HUES6 (cell line): ENCODE data around the gene CENPE.
"Not testable (repeated sequence)": the region's sequence is repeated elsewhere in the genome, so short reads cannot be mapped to it uniquely, and the experiment has no call there.

Experiments used
- H3K27ac ChIP-seq: 2 replicates; pipeline ENCODE4 v1.7.0; 2013; ENCODE audit warnings: low read depth, mild to moderate bottlenecking, low read length, inconsistent platforms
- H3K27me3 ChIP-seq: 2 replicates; pipeline ENCODE4 v1.6.1; 2013; ENCODE audit warnings: low read length; ENCODE audit not compliant: control insufficient read depth, insufficient read depth
- H3K36me3 ChIP-seq: 2 replicates; pipeline ENCODE4 v1.6.1; 2013; ENCODE audit warnings: low read length; ENCODE audit not compliant: control insufficient read depth, insufficient read depth
- H3K4me1 ChIP-seq: 2 replicates; pipeline ENCODE4 v1.6.1; 2013; ENCODE audit warnings: low read length; ENCODE audit not compliant: control insufficient read depth, insufficient read depth
- H3K4me3 ChIP-seq: 2 replicates; pipeline ENCODE4 v1.5.1; 2013; ENCODE audit warnings: low read depth, low read length
- H3K9ac ChIP-seq: one replicate; pipeline ENCODE4 v1.6.1; 2013; ENCODE audit warnings: mild to moderate bottlenecking, low read length
- H3K9me3 ChIP-seq: 2 replicates; pipeline ENCODE4 v1.6.1; 2013; ENCODE audit warnings: low read depth, low read length; ENCODE audit not compliant: control insufficient read depth, insufficient read depth

The CENPE gene

GRCh38 chr4:103198111-103198765 is at the start of gene CENPE:
Gene CENPE, minus strand, starts transcription at chr4:103198343. Its CDS starts 24 bp downstream, at chr4:103198319.
- peaks cover 34% of the 10 kb centered on the region for H3K36me3 ChIP-seq
- H3K27me3 ChIP-seq, result no peaks in the 10 kb centered on the region
- H3K27ac ChIP-seq, result no peak within 1 kb of the TSS; the same call in 1 of the 2 replicates
- H3K9ac ChIP-seq, result peak within 1 kb of the TSS; percentile 81
- H3K9me3 ChIP-seq, result no peaks in the 10 kb centered on the region
- H3K4me3 ChIP-seq, result peak within 1 kb of the TSS; percentile 97
- no peaks in the 10 kb centered on the region for H3K4me1 ChIP-seq

GRCh38 chr4:103244251-103244650 is 46.1 kb upstream of the CENPE start:
- Histone ChIP-seq H3K4me1 (no peaks in the 10 kb centered on the region), H3K27ac (no peak overlapping the region), H3K36me3 (no peaks in the 10 kb centered on the region)

GRCh38 chr4:103230938-103231337 is 32.8 kb upstream of the CENPE start:
- not testable (repeated sequence) for H3K27me3 ChIP-seq

More at GRCh38 chr4:103244251-103244650, 46.1 kb upstream of the CENPE start:
- Histone ChIP-seq H3K9ac (no peak overlapping the region), H3K4me3 (no peak overlapping the region), H3K27me3 (no peaks in the 10 kb centered on the region), H3K9me3 (peaks cover 17% of the 10 kb centered on the region)

GRCh38 chr4:103223556-103223955 is 25.4 kb upstream of the CENPE start:
- not testable (repeated sequence) for H3K4me3 ChIP-seq, H3K4me1 ChIP-seq, H3K36me3 ChIP-seq, H3K9ac ChIP-seq, H3K9me3 ChIP-seq, H3K27me3 ChIP-seq, H3K27ac ChIP-seq

More at GRCh38 chr4:103230938-103231337, 32.8 kb upstream of the CENPE start:
- not testable (repeated sequence) for H3K27ac ChIP-seq, H3K36me3 ChIP-seq, H3K9ac ChIP-seq, H3K4me1 ChIP-seq, H3K4me3 ChIP-seq
- H3K9me3 ChIP-seq, result peaks cover 26% of the 10 kb centered on the region

- Histone ChIP-seq H3K9me3 (no peaks in the 10 kb centered on the region), H3K4me1 (no peaks in the 10 kb centered on the region), H3K27me3 (no peaks in the 10 kb centered on the region), H3K27ac (no peak overlapping the region), H3K9ac (no peak overlapping the region), H3K36me3 (no peaks in the 10 kb centered on the region), H3K4me3 (no peak overlapping the region)
These were observed 9.5 kb upstream of the CENPE start for GRCh38 chr4:103207673-103208072.

GRCh38 chr4:103204111-103204510 is 6.0 kb upstream of the CENPE start:
- H3K27ac ChIP-seq, result no peak overlapping the region
- H3K4me3 ChIP-seq, result no peak overlapping the region
- no peaks in the 10 kb centered on the region for H3K4me1 ChIP-seq
- H3K9ac ChIP-seq, result no peak overlapping the region
- no peaks in the 10 kb centered on the region for H3K9me3 ChIP-seq
- no peaks in the 10 kb centered on the region for H3K27me3 ChIP-seq
- H3K36me3 ChIP-seq, result no peaks in the 10 kb centered on the region

GRCh38 chr4:103201724-103202123 is 3.6 kb upstream of the CENPE start:
- H3K4me3 ChIP-seq, result no peak overlapping the region
- H3K27me3 ChIP-seq, result no peaks in the 10 kb centered on the region
- no peaks in the 10 kb centered on the region for H3K4me1 ChIP-seq
- no peaks in the 10 kb centered on the region for H3K36me3 ChIP-seq
- H3K27ac ChIP-seq, result no peak overlapping the region
- no peak overlapping the region for H3K9ac ChIP-seq
- no peaks in the 10 kb centered on the region for H3K9me3 ChIP-seq

- H3K4me1 ChIP-seq, result no peaks in the 10 kb centered on the region
- H3K27me3 ChIP-seq, result no peaks in the 10 kb centered on the region
- H3K4me3 ChIP-seq, result no peak overlapping the region
- H3K36me3 ChIP-seq, result peaks cover 4% of the 10 kb centered on the region
- H3K9ac ChIP-seq, result no peak overlapping the region
- no peak overlapping the region for H3K27ac ChIP-seq
- no peaks in the 10 kb centered on the region for H3K9me3 ChIP-seq
These were observed 3.1 kb upstream of the CENPE start for GRCh38 chr4:103201253-103201652.

- H3K27ac ChIP-seq, result no peak overlapping the region
These were observed 866 bp upstream of the CENPE start for GRCh38 chr4:103199009-103199408.

GRCh38 chr4:103197765-103198110 is 405 bp downstream of the CENPE start:
- peaks cover 38% of the 10 kb centered on the region for H3K36me3 ChIP-seq
- no peaks in the 10 kb centered on the region for H3K9me3 ChIP-seq
- no peaks in the 10 kb centered on the region for H3K27me3 ChIP-seq
- H3K27ac ChIP-seq, result no peak overlapping the region; the same call in 1 of the 2 replicates
- H3K4me3 ChIP-seq, result peak overlapping the region; percentile 97
- peak overlapping the region; percentile 81 for H3K9ac ChIP-seq
- no peaks in the 10 kb centered on the region for H3K4me1 ChIP-seq

More at GRCh38 chr4:103199009-103199408, 866 bp upstream of the CENPE start:
- Histone ChIP-seq H3K27me3 (no peaks in the 10 kb centered on the region), H3K36me3 (peaks cover 26% of the 10 kb centered on the region), H3K4me3 (no peak overlapping the region), H3K9ac (no peak overlapping the region), H3K9me3 (no peaks in the 10 kb centered on the region), H3K4me1 (no peaks in the 10 kb centered on the region)

GRCh38 chr4:103193457-103193856 is 4.7 kb downstream of the CENPE start:
- no peaks in the 10 kb centered on the region for H3K9me3 ChIP-seq
- H3K27me3 ChIP-seq, result no peaks in the 10 kb centered on the region
- no peak overlapping the region for H3K4me3 ChIP-seq
- no peaks in the 10 kb centered on the region for H3K4me1 ChIP-seq
- no peak overlapping the region for H3K9ac ChIP-seq
- no peak overlapping the region for H3K27ac ChIP-seq
- peaks cover 49% of the 10 kb centered on the region for H3K36me3 ChIP-seq
